GM08714 (cell line): ENCODE results near the gene NEMP2.

Experiments
- H3K4me3 ChIP-seq: fragments of 200-500 bp; sonication (Bioruptor generic); 2 replicates; pipeline ENCODE4 v1.5.1; 2014; ENCODE audit warnings: mild to moderate bottlenecking, low read length, inconsistent platforms
- ZNF274 ChIP-seq: IDR thresholded peaks from 2 replicates; pipeline ENCODE4 v1.6.1; 2012; ENCODE audit warnings: mild to moderate bottlenecking, low read depth, low read length

NEMP2 gene

GRCh38 chr2:190534310-190535120 lies at the start of gene NEMP2:
NEMP2 (minus strand) TSS chr2:190534722; CDS start chr2:190534655, 67 bp downstream.
- H3K4me3 ChIP-seq: peak within 1 kb of the TSS; percentile 92
- TF ChIP-seq ZNF274: no peak

DNA sequence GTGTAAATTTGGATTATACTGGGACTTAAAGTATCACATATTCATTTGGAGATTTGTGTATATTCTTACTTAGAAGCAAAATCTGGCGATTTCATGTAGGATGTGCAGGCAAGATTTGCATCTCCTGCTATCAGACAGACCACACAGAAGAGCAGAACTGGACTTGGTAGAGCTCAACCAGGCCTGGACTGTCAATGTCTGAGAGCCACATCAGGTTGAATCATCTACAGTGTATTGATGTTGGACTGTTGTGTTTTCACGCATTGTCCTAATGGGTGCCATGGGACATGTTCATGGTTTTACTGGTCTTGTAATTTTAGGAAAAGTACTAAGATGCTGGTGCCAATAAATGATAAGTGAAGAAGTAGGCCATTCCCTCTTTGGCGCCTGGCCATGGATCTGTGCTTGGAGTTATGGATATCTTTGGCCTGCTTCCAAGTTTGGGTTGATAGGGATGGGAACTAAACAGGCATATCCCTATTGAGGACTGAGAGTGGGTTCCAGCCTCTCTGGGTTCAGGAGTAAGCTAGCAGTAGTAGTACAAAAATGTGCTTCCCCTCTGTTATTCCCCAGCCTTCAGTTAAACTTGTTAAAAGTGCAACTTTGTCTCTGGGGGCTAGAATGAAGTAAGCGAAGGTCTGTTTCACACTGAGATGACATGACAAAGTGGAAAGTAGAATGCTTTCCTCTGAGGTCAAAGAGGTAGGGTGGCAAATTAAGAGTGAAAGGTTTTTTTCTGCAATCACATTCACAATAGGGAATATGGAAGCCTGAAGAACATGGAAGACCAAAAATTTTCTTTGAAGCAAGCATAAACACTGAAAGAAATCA lies 49.2 kb upstream of the NEMP2 start:
- H3K4me3 ChIP-seq: peak overlapping the region; percentile 29; the same call in 1 of the 2 replicates
- no peak for TF ChIP-seq ZNF274

- TF ChIP-seq ZNF274: no peak
Observed at GRCh38 chr2:190582736-190583506, 48.4 kb upstream of the NEMP2 start.

DNA sequence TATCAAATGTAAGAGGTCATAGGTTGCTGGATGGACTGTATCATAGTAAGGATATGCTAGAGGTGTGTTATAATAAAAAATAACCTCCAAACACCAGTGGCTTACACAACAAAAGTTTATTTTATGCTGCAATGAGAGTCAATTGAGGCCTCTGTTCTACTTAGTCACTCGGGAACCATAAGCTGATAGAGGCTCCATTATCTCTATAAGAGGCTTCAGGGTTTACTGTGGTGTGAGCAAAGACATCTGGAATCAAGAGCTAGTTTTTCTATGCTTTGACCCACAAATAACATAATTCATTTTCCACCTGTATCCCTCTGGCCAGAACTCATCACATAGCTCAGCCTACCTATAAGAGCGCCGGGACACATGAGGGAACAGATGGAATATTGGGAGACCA lies 47.5 kb upstream of the NEMP2 start:
- no peak for TF ChIP-seq ZNF274
- H3K4me3 ChIP-seq: no peak overlapping the region

More at GRCh38 chr2:190582736-190583506, 48.4 kb upstream of the NEMP2 start:
- no peak overlapping the region for H3K4me3 ChIP-seq

DNA sequence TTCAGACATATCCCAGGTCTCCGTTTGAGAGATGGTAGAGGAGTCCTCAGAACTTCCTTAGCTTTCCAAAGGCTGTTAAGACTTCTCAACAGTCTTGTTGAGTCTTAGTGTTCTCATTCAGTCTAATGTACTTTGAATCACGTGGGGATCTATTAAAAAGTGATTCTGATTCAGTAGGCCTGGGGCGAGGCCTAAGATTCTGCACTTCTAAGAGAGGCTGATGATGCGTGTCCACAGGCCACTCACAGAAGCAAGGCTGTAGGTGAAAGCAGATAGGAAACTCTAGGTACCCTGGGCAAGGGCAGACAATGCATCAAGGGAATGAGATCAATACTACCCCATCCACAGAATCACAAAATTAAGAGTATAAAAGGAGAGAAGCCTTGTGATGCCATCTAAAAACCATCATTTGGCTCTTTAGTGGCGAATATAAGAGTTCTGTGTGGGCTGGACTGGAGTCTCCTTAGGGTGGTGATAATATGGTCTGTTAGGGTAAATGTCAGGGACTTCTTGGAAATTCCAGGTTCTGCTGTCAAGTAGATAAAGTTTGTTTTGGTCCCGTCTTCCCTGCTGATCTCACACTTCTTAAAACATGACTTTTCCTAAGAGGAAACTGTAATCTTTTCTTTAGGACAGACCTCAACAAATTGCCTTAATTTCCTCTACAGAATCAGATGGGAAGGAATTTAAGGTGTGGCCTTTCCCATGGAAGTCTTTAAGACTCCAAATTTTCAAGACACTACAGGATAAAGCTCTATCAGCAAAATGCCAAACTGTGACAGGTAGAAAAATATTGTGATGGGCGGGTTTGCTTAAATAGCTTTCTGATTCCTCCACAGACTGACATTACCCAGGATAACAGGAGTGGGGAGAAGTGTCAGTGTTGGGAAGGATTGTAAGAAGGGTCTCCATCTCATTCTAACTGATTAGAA lies 45.7 kb upstream of the NEMP2 start:
- no peak overlapping the region for H3K4me3 ChIP-seq
- TF ChIP-seq ZNF274: no peak

- TF ChIP-seq ZNF274: no peak
- no peak overlapping the region for H3K4me3 ChIP-seq
Observed at GRCh38 chr2:190579058-190579410, 44.5 kb upstream of the NEMP2 start.

DNA sequence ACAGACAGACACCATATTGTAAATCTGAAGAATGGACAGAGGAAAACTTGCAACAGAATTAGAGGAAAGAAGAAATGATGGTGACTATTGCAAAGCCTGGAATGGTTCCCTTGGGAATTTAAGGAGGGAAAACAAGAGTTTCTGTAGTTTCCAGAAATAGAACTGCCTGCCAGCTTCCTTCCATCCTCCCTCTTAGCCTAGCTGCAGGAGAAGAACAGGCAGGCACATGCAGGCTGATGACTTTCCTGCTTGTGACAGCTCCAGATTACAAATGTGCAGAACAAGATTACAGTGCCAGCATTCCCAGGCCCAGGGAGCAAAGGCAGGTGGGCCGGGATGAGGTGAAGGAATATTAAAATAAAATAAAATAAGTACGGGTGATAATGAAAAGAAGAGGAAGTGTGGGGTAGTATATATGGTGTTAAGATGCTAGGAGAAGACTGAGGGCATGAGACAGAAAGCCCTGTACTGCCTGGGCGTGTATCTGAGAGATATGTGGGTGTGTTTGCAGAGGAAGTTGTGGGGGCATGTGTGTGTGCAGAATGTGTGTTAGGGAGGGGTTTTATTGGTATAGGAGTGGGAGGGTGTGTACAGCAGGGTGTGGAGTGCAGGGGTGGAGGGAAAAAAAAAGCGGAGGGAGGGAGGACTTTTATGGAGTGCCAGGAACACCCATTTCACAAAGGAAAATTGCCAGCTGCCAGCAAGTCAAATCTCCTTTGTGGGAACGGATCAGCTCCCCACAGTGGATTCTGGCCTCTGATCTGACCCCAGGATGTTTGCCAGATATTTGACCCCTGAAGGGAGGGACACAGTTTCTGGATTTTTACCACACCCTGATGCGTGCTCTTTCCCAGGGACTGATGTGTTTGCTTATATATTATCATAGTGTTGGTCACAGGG lies 43.9 kb upstream of the NEMP2 start:
- H3K4me3 ChIP-seq: no peak overlapping the region
- TF ChIP-seq ZNF274: no peak

DNA sequence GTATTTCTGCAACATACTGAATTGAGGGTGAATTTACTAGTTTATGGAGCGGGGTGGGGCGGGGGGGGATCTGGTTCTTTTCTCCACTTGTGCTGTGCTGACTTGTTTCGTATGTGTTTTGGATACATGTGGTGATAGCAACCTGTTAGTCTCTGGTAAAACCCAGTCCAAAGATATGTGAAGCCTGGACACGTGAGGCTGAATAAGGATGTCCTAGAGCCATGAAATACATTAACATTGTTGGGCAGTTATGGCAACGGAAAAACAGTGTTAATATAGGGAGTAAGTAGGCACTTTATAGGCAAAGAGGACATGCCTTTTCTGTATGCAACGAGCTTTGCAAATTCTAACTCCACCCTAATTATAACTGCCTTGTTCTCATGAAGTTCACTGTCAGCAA lies 42.1 kb upstream of the NEMP2 start:
- no peak overlapping the region for H3K4me3 ChIP-seq

GRCh38 chr2:190575263-190575662 lies 40.7 kb upstream of the NEMP2 start:
- TF ChIP-seq ZNF274: no peak
- no peak overlapping the region for H3K4me3 ChIP-seq

More for the DNA sequence above, 42.1 kb upstream of the NEMP2 start:
- no peak for TF ChIP-seq ZNF274

- H3K4me3 ChIP-seq: no peak overlapping the region
- TF ChIP-seq ZNF274: no peak
Observed at GRCh38 chr2:190574169-190574568, 39.6 kb upstream of the NEMP2 start.

DNA sequence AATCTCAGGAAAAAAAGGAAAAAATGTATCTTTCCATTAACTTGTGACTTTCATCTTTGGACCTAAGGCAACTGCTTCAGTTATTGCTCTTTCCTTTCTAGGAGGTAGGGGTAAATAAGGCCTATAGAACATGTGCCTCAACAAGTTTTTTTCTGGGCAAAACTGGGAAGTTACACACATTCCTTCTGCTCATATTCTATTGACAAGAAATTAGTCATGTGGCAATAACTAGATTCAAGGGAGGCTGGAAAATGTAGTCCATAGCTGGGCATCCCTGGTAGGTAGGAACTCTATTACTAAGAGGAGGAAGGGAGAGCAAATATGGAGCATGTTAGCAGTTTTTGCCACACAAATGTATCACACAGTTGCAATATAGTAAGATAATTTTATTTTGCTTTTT lies 37.7 kb upstream of the NEMP2 start:
- H3K4me3 ChIP-seq: no peak overlapping the region

DNA sequence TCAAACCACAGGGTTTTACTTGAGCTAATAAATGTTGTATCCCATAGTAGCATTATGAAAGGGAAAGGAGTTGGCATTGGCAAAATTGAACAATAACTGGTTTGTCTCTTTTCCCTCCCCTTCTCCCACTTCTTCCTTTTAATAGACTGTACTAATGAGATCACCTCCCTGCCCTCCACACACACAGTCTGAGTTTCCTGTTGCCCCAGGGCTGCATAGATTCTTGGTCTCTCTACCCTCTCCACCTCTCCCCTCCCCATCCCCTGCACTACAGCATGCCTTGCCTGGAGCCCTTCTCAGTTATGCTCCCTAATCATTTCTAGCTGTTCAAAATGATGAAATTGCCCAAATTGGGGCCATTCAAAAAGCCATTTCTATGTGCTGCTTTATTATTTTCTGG lies 37.2 kb upstream of the NEMP2 start:
- H3K4me3 ChIP-seq: no peak overlapping the region
- no peak for TF ChIP-seq ZNF274

More for the DNA sequence above, 37.7 kb upstream of the NEMP2 start:
- TF ChIP-seq ZNF274: no peak
